ENCODE results near the gene EPB41. TPM values are rescaled to one million over a fixed set of nuclear protein-coding genes. Genes with fewer than 3 reads are reported as not detected.

Gene EPB41
- total RNA-seq, 1 experiment from 2014 or later = 20.2 TPM

- BruUV-seq (replicated peaks) = no TSS peak
- in situ Hi-C loops (cut with HindIII; ENCODE audit: low pct_unique_long_range_greater_than_20kb, low sequenced_read_pairs) (no loop called here), intact Hi-C loops (cut with micrococcal nuclease; ENCODE audit: unreplicated experiment) (loop anchor here (5.0 kb wide), 1 partner anchor 239 kb away; no protein-coding TSS in a partner anchor)
- Histone ChIP-seq H3K36me3 (ENCODE audit: control insufficient read depth, insufficient read depth, low read length) (no peaks in the 10 kb centered on the region; the same call in 1 of the 2 replicates), H3K27ac (ENCODE audit: low read length) (no peak overlapping the region), H3K9me3 (ENCODE audit: control insufficient read depth, insufficient read depth, low read depth, low read length) (no peaks in the 10 kb centered on the region), H3K4me3 (ENCODE audit: low read depth in 2 of 2, low read length in 2 of 2) (peak overlapping the region; percentile 25 to 62), H3K27me3 (ENCODE audit: control insufficient read depth, insufficient read depth, low read length) (no peaks in the 10 kb centered on the region; the same call in 1 of the 2 replicates), H3K4me1 (ENCODE audit: control insufficient read depth, insufficient read depth, low read length) (no peaks in the 10 kb centered on the region; the same call in 1 of the 2 replicates)
- DNase-seq (ENCODE audit: low read depth, low spot score) (no peak), ATAC-seq (no peak)
- POLR2A ChIA-PET = no interaction called here
- CTCF ChIA-PET = interaction anchor here (1.1 kb wide), 1 partner anchor 239 kb away, joined by 6 read pairs; no protein-coding TSS in a partner anchor
- no peak for TF ChIP-seq REST (IDR thresholded peaks at IDR 0.05; ENCODE audit: insufficient read depth in 1 of 2, low read depth in 2 of 2, low read length in 1 of 2)
- peak; percentile 71 for TF ChIP-seq CTCF (IDR thresholded peaks at IDR 0.05)
- no peak for TF ChIP-seq POLR2AphosphoS5 (IDR thresholded peaks at IDR 0.05; ENCODE audit: low read depth, low read length)
Measured at GRCh38 chr1:29121516-29121935, 207.2 kb downstream of the EPB41 start.

- Histone ChIP-seq H3K4me1 (ENCODE audit: control insufficient read depth, insufficient read depth, low read length) (no peaks in the 10 kb centered on the region; the same call in 1 of the 2 replicates), H3K4me3 (ENCODE audit: low read depth in 2 of 2, low read length in 2 of 2) (peak overlapping the region; percentile 25 to 62), H3K27me3 (ENCODE audit: control insufficient read depth, insufficient read depth, low read length) (no peaks in the 10 kb centered on the region; the same call in 1 of the 2 replicates), H3K27ac (ENCODE audit: low read length) (no peak overlapping the region; the same call in 1 of the 2 replicates), H3K9me3 (ENCODE audit: control insufficient read depth, insufficient read depth, low read depth, low read length) (no peaks in the 10 kb centered on the region), H3K36me3 (ENCODE audit: control insufficient read depth, insufficient read depth, low read length) (no peaks in the 10 kb centered on the region; the same call in 1 of the 2 replicates)
- intact Hi-C loops (cut with micrococcal nuclease; ENCODE audit: unreplicated experiment) (loop anchor here (5.0 kb wide), 1 partner anchor 240 kb away; no protein-coding TSS in a partner anchor), in situ Hi-C loops (cut with HindIII; ENCODE audit: low pct_unique_long_range_greater_than_20kb, low sequenced_read_pairs) (no loop called here)
- no peak for TF ChIP-seq TCF7L2 (IDR thresholded peaks at IDR 0.05; ENCODE audit: low read depth, low read length)
- no peak for TF ChIP-seq CTCF (IDR thresholded peaks at IDR 0.05)
- no peak for TF ChIP-seq SIN3A (IDR thresholded peaks at IDR 0.05; ENCODE audit: borderline replicate concordance, insufficient read depth, low read depth, low read length)
- TF ChIP-seq REST (IDR thresholded peaks at IDR 0.05; ENCODE audit: insufficient read depth in 1 of 2, low read depth in 2 of 2, low read length in 1 of 2) = no peak
- no peak for TF ChIP-seq POLR2AphosphoS5 (IDR thresholded peaks at IDR 0.05; ENCODE audit: low read depth, low read length)
- POLR2A ChIA-PET = no interaction called here
- CTCF ChIA-PET = interaction anchor here (1.1 kb wide), 1 partner anchor 240 kb away, joined by 6 read pairs; no protein-coding TSS in a partner anchor
- BruUV-seq (replicated peaks) = no TSS peak
- DNase-seq (ENCODE audit: low read depth, low spot score) (no peak), ATAC-seq (no peak)
Measured at GRCh38 chr1:29121936-29122681, 207.7 kb downstream of the EPB41 start.
